Keratinocyte (primary cell): ENCODE results near the gene C12orf75. TPM values are rescaled to one million over a fixed set of nuclear protein-coding genes. Genes with fewer than 3 reads are reported as not detected.

ENCODE experiments used
- DNase-seq: peaks from one replicate; pipeline ENCODE4 v3.0.0-alpha.2; 2011; ENCODE audit warnings: low read depth, missing footprints, low spot score
- FAIRE-seq: peaks from 2 replicates; lab custom pipeline; 2011; peaks lifted over from hg19 to GRCh38; lab: Jason Lieb, UNC
- H2AFZ ChIP-seq: 2 replicates; pipeline ENCODE4 v1.6.0; 2012; ENCODE audit warnings: low read length, control low read depth, inconsistent platforms; ENCODE audit not compliant: control insufficient read depth
- H3K27ac ChIP-seq: 2 replicates; pipeline ENCODE4 v1.5.1; 2011; ENCODE audit warnings: low read length; ENCODE audit not compliant: control insufficient read depth, insufficient read depth
- H3K27me3 ChIP-seq: 3 replicates; pipeline ENCODE4 v1.6.0; 2011; ENCODE audit warnings: low read length; ENCODE audit not compliant: control insufficient read depth, insufficient read depth; ENCODE audit errors: extremely low read depth
- H3K36me3 ChIP-seq, 2 experiments: 2 replicates in 1 of 2; 3 replicates in 1 of 2; pipeline ENCODE4 v1.5.1; 2011; ENCODE audit warnings: low read length in 2 of 2, mild to moderate bottlenecking in 1 of 2; ENCODE audit not compliant: control insufficient read depth in 2 of 2, insufficient read depth in 2 of 2; ENCODE audit errors: extremely low read depth in 1 of 2
- H3K4me1 ChIP-seq: 3 replicates; pipeline ENCODE4 v1.5.1; 2011; ENCODE audit warnings: low read length; ENCODE audit not compliant: control insufficient read depth, insufficient read depth; ENCODE audit errors: extremely low read depth
- H3K4me2 ChIP-seq: 3 replicates; pipeline ENCODE4 v1.6.0; 2011; ENCODE audit warnings: low read depth, low read length; ENCODE audit not compliant: control insufficient read depth, insufficient read depth; ENCODE audit errors: extremely low read depth
- H3K4me3 ChIP-seq, 3 experiments: fragments of 200-600 bp in 1 of 3; sonication (generic) in 1 of 3; 2 replicates in 2 of 3; 3 replicates in 1 of 3; pipeline ENCODE4 v1.5.1; 2011 to 2016; ENCODE audit warnings: low read length in 3 of 3, mild to moderate bottlenecking in 3 of 3, control low read depth in 2 of 3, inconsistent platforms in 1 of 3, low read depth in 1 of 3, mixed read lengths in 1 of 3, mixed run types in 1 of 3, moderate library complexity in 1 of 3; ENCODE audit not compliant: control insufficient read depth in 2 of 3, insufficient read depth in 2 of 3; ENCODE audit errors: extremely low read depth in 1 of 3
- H3K79me2 ChIP-seq: 2 replicates; pipeline ENCODE4 v1.6.0; 2012; ENCODE audit warnings: low read length; ENCODE audit not compliant: control insufficient read depth, insufficient read depth
- H3K9ac ChIP-seq: 3 replicates; pipeline ENCODE4 v1.6.0; 2011; ENCODE audit warnings: low read length; ENCODE audit not compliant: control insufficient read depth, insufficient read depth; ENCODE audit errors: extremely low read depth
- H3K9me1 ChIP-seq: 3 replicates; pipeline ENCODE4 v1.6.0; 2011; ENCODE audit warnings: low read length; ENCODE audit not compliant: control insufficient read depth, insufficient read depth; ENCODE audit errors: extremely low read depth
- H3K9me3 ChIP-seq: 2 replicates; pipeline ENCODE4 v1.5.1; 2012; ENCODE audit warnings: low read depth, low read length; ENCODE audit not compliant: control insufficient read depth
- H4K20me1 ChIP-seq: 3 replicates; pipeline ENCODE4 v1.6.0; 2011; ENCODE audit warnings: low read length; ENCODE audit not compliant: control insufficient read depth, insufficient read depth; ENCODE audit errors: extremely low read depth
- CTCF ChIP-seq, 3 experiments: IDR thresholded peaks in 1 of 3; conservative IDR thresholded peaks in 1 of 3; optimal IDR thresholded peaks in 1 of 3; 2 replicates in 2 of 3; 3 replicates in 1 of 3; pipeline versions ENCODE3 to v1.5.1; 2011; ENCODE audit warnings: low read length in 3 of 3, mild to moderate bottlenecking in 3 of 3, moderate library complexity in 2 of 3, control low read depth in 1 of 3, inconsistent platforms in 1 of 3; ENCODE audit not compliant: insufficient read depth in 2 of 3; ENCODE audit errors: extremely low read depth in 1 of 3
- EZH2 ChIP-seq: IDR thresholded peaks from one replicate; pipeline ENCODE4 v1.6.1; 2012; ENCODE audit warnings: inconsistent platforms, mild to moderate bottlenecking, low read length, moderate library complexity
- dilution Hi-C: fragments of 300-500 bp; cut with MboI; formaldehyde crosslinking; loops from one replicate; pipeline ENCODE4 v1.7.0; 2020; ENCODE audit warnings: low sequenced_read_pairs; ENCODE audit not compliant: extremely low pct_ligation_motif_present
- polyA plus RNA-seq, 5 experiments: library from polyadenylated mRNA; depleted of rRNA in 3 of 5; stranded (reverse) in 3 of 5; stranded (forward) in 1 of 5; unstranded in 1 of 5; fragments of >200 nt; gene quantifications; 1 replicate in 1 of 5; 2 replicates in 3 of 5; 3 replicates in 1 of 5; pipeline versions ENCODE4 v1.2.1 to v1.2.3, GENCODE V29; 2011 to 2012; ENCODE audit warnings: missing spikeins in 2 of 5, low read depth in 1 of 5, low replicate concordance in 1 of 5

The C12orf75 gene
- polyA plus RNA-seq, 1 donor (not counting 4 experiments of a cell fraction or from before 2014, with no cell fraction given): 160 TPM

GRCh38 chr12:105368047-105368646 is 37.7 kb downstream of the C12orf75 start:
- no peak overlapping the region for H2AFZ ChIP-seq
- no peak overlapping the region for H3K27ac ChIP-seq
- no peak for DNase-seq
- no peak for TF ChIP-seq EZH2
- no peak for TF ChIP-seq CTCF (optimal IDR thresholded peaks at IDR 0.05 in 1 of 3, IDR thresholded peaks at IDR 0.05 in 1 of 3, conservative IDR thresholded peaks at IDR 0.05 in 1 of 3; ENCODE audit: extremely low read depth in 1 of 3, insufficient read depth in 2 of 3, low read length in 3 of 3)
- H3K27me3 ChIP-seq: no peaks in the 10 kb centered on the region
- dilution Hi-C loops: no loop called here
- peaks cover under 1% of the 10 kb centered on the region for H3K79me2 ChIP-seq
- H3K36me3 ChIP-seq: peaks cover 2 to 3% of the 10 kb centered on the region in 2 experiments
- H4K20me1 ChIP-seq: no peaks in the 10 kb centered on the region
- no peak overlapping the region for H3K9ac ChIP-seq
- H3K4me1 ChIP-seq: no peaks in the 10 kb centered on the region
- H3K9me3 ChIP-seq: no peaks in the 10 kb centered on the region
- H3K4me3 ChIP-seq: no peak overlapping the region
- FAIRE-seq: no peak
- no peak overlapping the region for H3K4me2 ChIP-seq
- no peaks in the 10 kb centered on the region for H3K9me1 ChIP-seq

DNA sequence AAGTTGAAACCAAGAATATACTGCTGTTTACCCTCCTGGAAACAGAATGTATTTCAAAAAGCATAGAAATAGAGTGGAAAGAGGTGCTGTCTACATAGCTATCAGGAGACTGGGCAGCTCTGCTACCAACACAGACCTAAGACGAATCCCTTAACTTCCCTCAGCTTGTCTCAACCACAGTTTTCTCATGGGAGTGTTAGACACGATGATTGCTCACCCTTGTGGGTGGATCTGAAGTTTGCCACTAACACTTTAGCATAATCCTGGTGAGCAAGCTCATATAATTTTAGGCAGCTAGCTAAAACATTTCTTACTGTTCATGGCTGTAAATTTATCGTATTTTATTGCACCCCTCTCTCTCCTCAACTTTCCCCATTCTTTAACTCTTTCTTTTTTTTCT is 38.5 kb downstream of the C12orf75 start:
- H3K4me1 ChIP-seq: no peaks in the 10 kb centered on the region
- no peak overlapping the region for H3K4me3 ChIP-seq
- no peak overlapping the region for H3K9ac ChIP-seq
- H3K4me2 ChIP-seq: no peak overlapping the region
- dilution Hi-C loops: no loop called here
- no peak for DNase-seq
- peak; percentile 44 for FAIRE-seq
- no peak overlapping the region for H2AFZ ChIP-seq
- H3K27ac ChIP-seq: no peak overlapping the region
- H4K20me1 ChIP-seq: no peaks in the 10 kb centered on the region
- H3K9me3 ChIP-seq: no peaks in the 10 kb centered on the region
- TF ChIP-seq EZH2 (no peak), CTCF (optimal IDR thresholded peaks at IDR 0.05 in 1 of 3, IDR thresholded peaks at IDR 0.05 in 1 of 3, conservative IDR thresholded peaks at IDR 0.05 in 1 of 3; ENCODE audit: extremely low read depth in 1 of 3, insufficient read depth in 2 of 3, low read length in 3 of 3) (peak in 2 of 3 experiments; percentile 10 to 42)
- no peaks in the 10 kb centered on the region for H3K79me2 ChIP-seq
- no peaks in the 10 kb centered on the region for H3K27me3 ChIP-seq
- no peaks in the 10 kb centered on the region for H3K9me1 ChIP-seq
- peaks cover 2 to 3% of the 10 kb centered on the region in 2 experiments for H3K36me3 ChIP-seq
